GM18868 (cell line): ENCODE data around the gene ADAM15.

Experiments used
- ATAC-seq: cut with Tn5 transposase; IDR thresholded peaks from one replicate; pipeline ENCODE4 v1.9.1; 2021; ENCODE audit warnings: mild to moderate bottlenecking, moderate library complexity; ENCODE audit not compliant: unreplicated experiment

ADAM15 gene

GRCh38 chr1:155030243-155030795, 20.8 kb upstream of the ADAM15 start:
- no peak for ATAC-seq

- no peak for ATAC-seq
Measured at GRCh38 chr1:155030899-155031298, 20.2 kb upstream of the ADAM15 start.

- no peak for ATAC-seq
Measured at GRCh38 chr1:155032886-155033285, 18.2 kb upstream of the ADAM15 start.

GRCh38 chr1:155033524-155033923, 17.6 kb upstream of the ADAM15 start, which contains the start of the genes DCST1 and DCST2:
Gene DCST1 (plus strand): TSS chr1:155033824. CDS start chr1:155034037, 213 bp downstream.
Gene DCST2 (minus strand): TSS chr1:155033781. CDS start chr1:155033701, 80 bp downstream.
- no peak for ATAC-seq

- ATAC-seq, result no peak
Measured at GRCh38 chr1:155034318-155035208, 16.6 kb upstream of the ADAM15 start.

GRCh38 chr1:155035936-155036335, 15.2 kb upstream of the ADAM15 start:
- ATAC-seq, result no peak

- no peak for ATAC-seq
Measured at GRCh38 chr1:155037043-155037442, 14.1 kb upstream of the ADAM15 start.

- ATAC-seq, result no peak
Measured at GRCh38 chr1:155037851-155038441, 13.2 kb upstream of the ADAM15 start.

GRCh38 chr1:155038602-155039307, 12.4 kb upstream of the ADAM15 start:
- ATAC-seq, result no peak

- ATAC-seq, result no peak
Measured at GRCh38 chr1:155039308-155039669, 11.8 kb upstream of the ADAM15 start.

- ATAC-seq, result no peak
Measured at GRCh38 chr1:155040358-155041093, 10.6 kb upstream of the ADAM15 start.

GRCh38 chr1:155042789-155043188, 8.3 kb upstream of the ADAM15 start:
- ATAC-seq, result no peak

- ATAC-seq, result no peak
Measured at GRCh38 chr1:155043301-155043702, 7.8 kb upstream of the ADAM15 start.

- ATAC-seq, result no peak
Measured at GRCh38 chr1:155043793-155044192, 7.3 kb upstream of the ADAM15 start.

GRCh38 chr1:155044365-155044764, 6.8 kb upstream of the ADAM15 start:
- ATAC-seq, result no peak

GRCh38 chr1:155044812-155045657, 6.1 kb upstream of the ADAM15 start:
- ATAC-seq, result no peak

GRCh38 chr1:155048449-155049334, 2.4 kb upstream of the ADAM15 start:
- no peak for ATAC-seq

GRCh38 chr1:155049651-155050559, 1.2 kb upstream of the ADAM15 start:
- no peak for ATAC-seq
